Right lobe of liver (tissue), 4 donors: ENCODE measurements around the gene PEAR1.

Experiments used
- CTCF ChIP-seq, 4 donors: fragments of 200-600 bp in 3 of 4; fragments of 450-650 bp in 1 of 4; IDR thresholded peaks; one replicate each; pipeline versions ENCODE4 v1.5.1 to v1.8.0; 2016 to 2022; ENCODE audit warnings: antibody characterized with exemption in 4 of 4, mild to moderate bottlenecking in 2 of 4
- POLR2A ChIP-seq: fragments of 450-650 bp; IDR thresholded peaks from one replicate; pipeline ENCODE4 v1.6.1; 2017; ENCODE audit warnings: antibody characterized with exemption, mild to moderate bottlenecking
- donor health status: DM: no; HTN: no; CAD: no.
- donor health status: DM: no; HTN: no; CAD: no.
- donor health status: DM: no; HTN: yes; CAD: no.

GRCh38 chr1:156866249-156866909 lies 27.1 kb upstream of the PEAR1 start:
- TF ChIP-seq CTCF (IDR thresholded peaks at IDR 0.05) (no peak), POLR2A (no peak)
